H1 (cell line): ENCODE measurements around the gene ITPR3. TPM values are rescaled to one million over a fixed set of nuclear protein-coding genes. Genes with fewer than 3 reads are reported as not detected.
A peak's percentile ranks its signal among the peaks of the same experiment; 100 is the strongest.

ENCODE experiments used
- CTCF ChIA-PET: fragments of 300-600 bp; sonication (Branson Sonifier 250); formaldehyde crosslinking; loops from one replicate; lab custom pipeline; 2021; ENCODE audit not compliant: partially characterized antibody; lab: Charles Lee
- POLR2A ChIA-PET: fragments of 300-600 bp; sonication (Branson Sonifier 250); formaldehyde crosslinking; loops from one replicate; lab custom pipeline; 2021; ENCODE audit warnings: inconsistent platforms; ENCODE audit not compliant: partially characterized antibody; lab: Charles Lee
- DNase-seq, 2 experiments: peaks; one replicate each; pipeline versions ENCODE4 v3.0.0 to v3.0.0-alpha.2; 2010 to 2022; ENCODE audit warnings: low spot score in 2 of 2, low read depth in 1 of 2, mixed read lengths in 1 of 2
- FAIRE-seq: peaks from 2 replicates; lab custom pipeline; 2011; peaks lifted over from hg19 to GRCh38; lab: Jason Lieb, UNC
- H2AFZ ChIP-seq: 2 replicates; pipeline ENCODE4 v1.8.1; 2012; ENCODE audit warnings: low read length, inconsistent platforms
- H2AK5ac ChIP-seq: 2 replicates; pipeline ENCODE4 v1.6.1; 2013; ENCODE audit warnings: low read depth, low read length
- H2BK120ac ChIP-seq: replicated peaks from 2 replicates; pipeline ENCODE3; 2013; ENCODE audit warnings: low read depth, low read length, inconsistent platforms
- H2BK12ac ChIP-seq: 2 replicates; pipeline ENCODE4 v1.6.1; 2013; ENCODE audit warnings: low read depth, low read length
- H2BK15ac ChIP-seq: 2 replicates; pipeline ENCODE4 v1.6.1; 2013; ENCODE audit warnings: low read length
- H2BK20ac ChIP-seq: 2 replicates; pipeline ENCODE4 v1.6.1; 2013; ENCODE audit warnings: low read length
- H2BK5ac ChIP-seq: 2 replicates; pipeline ENCODE4 v1.6.1; 2013; ENCODE audit warnings: low read depth, low read length
- H3K14ac ChIP-seq: 2 replicates; pipeline ENCODE4 v1.6.1; 2013; ENCODE audit warnings: inconsistent platforms; ENCODE audit not compliant: insufficient read length
- H3K18ac ChIP-seq: 2 replicates; pipeline ENCODE4 v1.6.1; 2013; ENCODE audit warnings: low read length; ENCODE audit errors: extremely low read depth
- H3K23ac ChIP-seq: 2 replicates; pipeline ENCODE4 v1.6.1; 2013; ENCODE audit warnings: inconsistent platforms; ENCODE audit not compliant: insufficient read length
- H3K23me2 ChIP-seq: 2 replicates; pipeline ENCODE4 v1.6.1; 2013; ENCODE audit warnings: low read depth, low read length
- H3K27ac ChIP-seq: 2 replicates; pipeline ENCODE4 v1.6.1; 2011; ENCODE audit warnings: low read depth, low read length, inconsistent platforms
- H3K27me3 ChIP-seq, 4 experiments: replicated peaks in 1 of 4; 1 replicate in 1 of 4; 2 replicates in 3 of 4; pipeline versions ENCODE4 v1.6.1 to v1.8.1; 2011 to 2013; ENCODE audit warnings: low read length in 3 of 4, mild to moderate bottlenecking in 3 of 4, inconsistent platforms in 2 of 4, mixed read lengths in 2 of 4, moderate library complexity in 1 of 4; ENCODE audit not compliant: control insufficient read depth in 3 of 4, insufficient read depth in 3 of 4; ENCODE audit errors: extremely low read depth in 1 of 4
- H3K36me3 ChIP-seq, 4 experiments: 2 replicates each; pipeline versions ENCODE4 v1.6.1 to v1.8.1; 2011 to 2013; ENCODE audit warnings: mild to moderate bottlenecking in 4 of 4, low read length in 3 of 4, moderate library complexity in 2 of 4, control low read depth in 1 of 4, inconsistent platforms in 1 of 4; ENCODE audit not compliant: insufficient read depth in 4 of 4, control insufficient read depth in 2 of 4
- H3K4ac ChIP-seq: replicated peaks from 2 replicates; pipeline ENCODE3; 2013; ENCODE audit warnings: low read length, low read depth, mixed read lengths, inconsistent platforms; ENCODE audit not compliant: insufficient read length
- H3K4me1 ChIP-seq, 4 experiments: replicated peaks in 1 of 4; 1 replicate in 1 of 4; 2 replicates in 3 of 4; pipeline versions ENCODE4 v1.6.1 to v1.8.1; 2011 to 2013; ENCODE audit warnings: low read length in 3 of 4, inconsistent platforms in 2 of 4, mixed read lengths in 1 of 4; ENCODE audit not compliant: insufficient read depth in 4 of 4, control insufficient read depth in 3 of 4
- H3K4me2 ChIP-seq, 2 experiments: 2 replicates each; pipeline versions ENCODE4 v1.6.1 to v1.8.1; 2011 to 2013; ENCODE audit warnings: low read depth in 2 of 2, low read length in 2 of 2, control low read depth in 1 of 2, inconsistent platforms in 1 of 2, mild to moderate bottlenecking in 1 of 2; ENCODE audit not compliant: insufficient read depth in 1 of 2
- H3K4me3 ChIP-seq, 4 experiments: fragments of 200-600, 300-600 bp in 1 of 4; sonication (generic), shearing (Covaris generic), sonication (Bioruptor Twin) in 1 of 4; 2 replicates each; pipeline versions ENCODE4 v1.5.1 to v1.8.1; 2011 to 2016; ENCODE audit warnings: low read length in 4 of 4, low read depth in 3 of 4, control low read depth in 2 of 4, inconsistent platforms in 2 of 4, mild to moderate bottlenecking in 2 of 4, mixed read lengths in 1 of 4, moderate library complexity in 1 of 4; ENCODE audit not compliant: insufficient read depth in 2 of 4; ENCODE audit errors: extremely low read depth in 1 of 4
- H3K56ac ChIP-seq: replicated peaks from 2 replicates; pipeline ENCODE3; 2013; ENCODE audit warnings: low read depth, mild to moderate bottlenecking, mixed read lengths, low read length, inconsistent platforms; ENCODE audit not compliant: insufficient read length
- H3K79me1 ChIP-seq: 2 replicates; pipeline ENCODE4 v1.6.1; 2013; ENCODE audit warnings: low read depth, low read length, control low read depth
- H3K79me2 ChIP-seq, 2 experiments: 2 replicates each; pipeline versions ENCODE4 v1.6.1 to v1.8.1; 2012 to 2013; ENCODE audit warnings: low read length in 2 of 2, mild to moderate bottlenecking in 2 of 2, inconsistent platforms in 1 of 2; ENCODE audit not compliant: insufficient read depth in 2 of 2, control insufficient read depth in 1 of 2
- H3K9ac ChIP-seq, 4 experiments: replicated peaks in 1 of 4; 1 replicate in 1 of 4; 2 replicates in 3 of 4; pipeline versions ENCODE4 v1.6.1 to v1.8.1; 2011 to 2013; ENCODE audit warnings: low read depth in 3 of 4, low read length in 3 of 4, control low read depth in 2 of 4, mild to moderate bottlenecking in 2 of 4, moderate library complexity in 2 of 4, inconsistent platforms in 1 of 4; ENCODE audit errors: extremely low read depth in 1 of 4
- H3K9me3 ChIP-seq, 2 experiments: 2 replicates each; pipeline versions ENCODE4 v1.6.1 to v1.8.1; 2012 to 2013; ENCODE audit warnings: mild to moderate bottlenecking in 2 of 2, moderate library complexity in 2 of 2, control low read depth in 1 of 2, inconsistent platforms in 1 of 2, low read depth in 1 of 2, low read length in 1 of 2, mixed read lengths in 1 of 2; ENCODE audit not compliant: insufficient read depth in 2 of 2
- H4K20me1 ChIP-seq, 2 experiments: replicated peaks in 1 of 2; 2 replicates each; pipeline versions ENCODE3 to v1.8.1; 2011 to 2013; ENCODE audit warnings: inconsistent platforms in 2 of 2, low read length in 2 of 2, mild to moderate bottlenecking in 1 of 2; ENCODE audit not compliant: insufficient read depth in 2 of 2, control insufficient read depth in 1 of 2
- H4K5ac ChIP-seq: 2 replicates; pipeline ENCODE4 v1.6.1; 2013; ENCODE audit warnings: low read length, low read depth, mixed read lengths, inconsistent platforms; ENCODE audit not compliant: insufficient read length
- H4K8ac ChIP-seq: 2 replicates; pipeline ENCODE4 v1.8.0; 2013; ENCODE audit warnings: mild to moderate bottlenecking, moderate library complexity, low read length, inconsistent platforms; ENCODE audit not compliant: insufficient read depth; ENCODE audit errors: extremely low read depth
- H4K91ac ChIP-seq: replicated peaks from 2 replicates; pipeline ENCODE3; 2013; ENCODE audit warnings: low read length, mixed read lengths, inconsistent platforms; ENCODE audit not compliant: insufficient read length
- KDM4A ChIP-seq: IDR thresholded peaks from one replicate; pipeline ENCODE4 v1.7.1; 2012; ENCODE audit warnings: low read depth, mild to moderate bottlenecking, moderate library complexity, low read length, inconsistent platforms; ENCODE audit not compliant: severe bottlenecking
- TAF1 ChIP-seq: IDR thresholded peaks from 2 replicates; pipeline ENCODE4 v1.6.1; 2011; ENCODE audit warnings: mild to moderate bottlenecking, low read depth, low read length
- WGBS, 2 experiments: shearing (Covaris generic) in 1 of 2; methylation state at CpG; one replicate each; pipeline versions ENCODE4 v1.1.6 to v1.1.7; 2013 to 2015; ENCODE audit warnings: low lambda C conversion rate in 2 of 2, mixed read lengths in 2 of 2, inconsistent platforms in 1 of 2, low coverage in 1 of 2, missing lambda C conversion rate in 1 of 2; ENCODE audit not compliant: insufficient replicate concordance in 2 of 2, insufficient coverage in 1 of 2, insufficient read length in 1 of 2; ENCODE audit errors: extremely low coverage in 1 of 2, missing lambda C conversion rate in 1 of 2; 5-methylcytosine and 5-hydroxymethylcytosine counted together
- polyA plus RNA-seq, 7 experiments: library from polyadenylated mRNA; depleted of rRNA in 3 of 7; stranded (reverse) in 5 of 7; unstranded in 2 of 7; fragments of >200 nt in 5 of 7; fragments of 200-250 nt in 2 of 7; gene quantifications; 1 replicate in 5 of 7; 2 replicates in 1 of 7; 4 replicates in 1 of 7; pipeline versions ENCODE4 v1.2.1 to v1.2.3, GENCODE V29; 2011 to 2013; ENCODE audit warnings: missing spikeins in 2 of 7, mixed read lengths in 2 of 7
- total RNA-seq: library from RNA; stranded (reverse); fragmentation: NEBNext Ultra II Directional; extraction: Animal tissue kit (Norgen Biotek cat#: 25700); gene quantifications from 2 replicates; pipeline ENCODE4 v1.2.1, GENCODE V29; 2021

The ITPR3 gene
- total and polyA plus RNA-seq, 2 of the 8 experiments (the other 6 are each of a cell fraction or from before 2014, with no cell fraction given): 29.1 to 45.7 TPM

- no peak overlapping the region for H2BK15ac ChIP-seq
- H3K27me3 ChIP-seq: no peaks in the 10 kb centered on the region
- no peak for TF ChIP-seq TAF1
- no peak for TF ChIP-seq KDM4A
- TF ChIP-seq, all 59 proteins: peak for 0
- no peak overlapping the region for H3K18ac ChIP-seq
- H2BK12ac ChIP-seq: no peak overlapping the region
- no peak overlapping the region for H3K23ac ChIP-seq
- H2BK120ac ChIP-seq: no peak overlapping the region
- no peak overlapping the region for H3K4ac ChIP-seq
- no peak overlapping the region for H3K4me2 ChIP-seq
- H3K36me3 ChIP-seq: no peaks in the 10 kb centered on the region
- ChIA-PET POLR2A (interaction anchor here (0.7 to 3.0 kb wide), 2 partner anchors 16 to 61 kb away, joined by 3 to 10 read pairs; no protein-coding TSS in a partner anchor), CTCF (interaction anchor here (0.6 to 1.3 kb wide), 2 partner anchors 9 to 54 kb away, joined by 3 read pairs; no protein-coding TSS in a partner anchor)
- no peak overlapping the region for H4K91ac ChIP-seq
- 86% methylated on average over 8 of the region's 8 CpGs; no CpG with 5 or more reads in 1 of the 2 experiments for WGBS, 2 experiments
- no peak overlapping the region for H4K8ac ChIP-seq
- no peak overlapping the region for H3K4me3 ChIP-seq
- 0 out of 7 replicates have a peak, but pooled peaks cover 0 to under 1% (median 0%) of the 10 kb centered on the region in 4 experiments for H3K4me1 ChIP-seq
- H3K79me1 ChIP-seq: no peaks in the 10 kb centered on the region
- H3K27ac ChIP-seq: no peak overlapping the region
- H4K20me1 ChIP-seq: no peaks in the 10 kb centered on the region
- H3K14ac ChIP-seq: no peak overlapping the region
- DNase-seq: no peak
- H3K9me3 ChIP-seq: no peaks in the 10 kb centered on the region
- H3K56ac ChIP-seq: no peak overlapping the region
- no peak for FAIRE-seq
- no peak overlapping the region for H2BK5ac ChIP-seq
- 0 out of 2 replicates have a peak overlapping the region, but pooled peaks have one; percentile 13 for H2BK20ac ChIP-seq
- H2AK5ac ChIP-seq: no peak overlapping the region
- no peak overlapping the region for H2AFZ ChIP-seq
- H3K23me2 ChIP-seq: no peaks in the 10 kb centered on the region
- H4K5ac ChIP-seq: no peak overlapping the region
- no peaks in the 10 kb centered on the region for H3K79me2 ChIP-seq
- no peak overlapping the region for H3K9ac ChIP-seq
Measured at GRCh38 chr6:33716890-33717632, 95.9 kb downstream of the ITPR3 start.
